ENCODE data around the gene GRAMD2B.
A peak's percentile ranks its signal among the peaks of the same experiment; 100 is the strongest.
"Not testable (repeated sequence)": the region's sequence is repeated elsewhere in the genome, so short reads cannot be mapped to it uniquely, and the experiment has no call there.

GRAMD2B gene

DNA sequence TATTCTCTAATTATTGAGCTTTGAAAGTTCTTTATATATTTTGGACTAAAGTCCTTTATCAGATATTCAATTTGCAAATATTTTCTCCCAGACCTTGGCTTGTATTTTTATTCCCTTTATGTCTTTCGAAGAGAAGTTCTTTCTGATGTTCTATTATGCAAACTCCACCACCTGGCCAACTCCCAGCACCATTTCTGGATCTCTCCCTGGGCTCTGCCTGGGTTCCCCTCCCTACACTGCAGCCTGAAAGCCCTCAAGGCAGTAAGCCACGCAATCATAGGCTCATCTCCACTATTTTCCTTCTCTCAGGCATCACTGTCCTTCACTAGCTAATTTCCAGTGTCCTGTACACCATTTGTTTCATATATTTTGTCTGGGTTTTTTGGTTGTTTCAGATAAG, 76.1 kb downstream of the GRAMD2B start:
- no peak for DNase-seq
- in situ Hi-C loops (cut with MboI; ENCODE audit: low pct_unique_long_range_greater_than_20kb, low sequenced_read_pairs): no loop called here

DNA sequence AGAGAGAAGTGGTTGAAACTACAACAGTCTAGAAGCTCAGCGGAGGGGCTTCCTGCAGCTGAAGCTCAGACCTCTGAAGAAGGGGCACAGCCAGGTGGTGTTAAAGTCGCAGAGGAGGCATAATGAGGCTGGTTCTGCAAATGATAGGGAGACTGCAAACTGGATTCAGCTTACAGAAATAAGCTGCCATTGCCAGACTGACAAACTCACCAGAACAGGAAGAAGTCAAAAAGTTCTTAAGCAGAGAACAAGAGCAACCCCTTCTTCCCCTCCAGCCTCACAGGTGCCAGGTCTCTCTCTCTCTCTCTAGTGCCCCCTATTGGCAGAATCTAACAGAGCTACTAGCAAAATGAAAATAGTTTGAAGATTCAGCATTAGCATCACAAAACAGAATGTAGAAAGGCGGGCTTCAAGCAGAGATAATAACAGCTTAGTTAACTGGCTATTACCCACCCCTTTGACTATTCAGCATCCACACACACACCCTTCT, 76.7 kb downstream of the GRAMD2B start:
- peak; percentile 63 for DNase-seq
- in situ Hi-C loops (cut with MboI; ENCODE audit: low pct_unique_long_range_greater_than_20kb, low sequenced_read_pairs): no loop called here

DNA sequence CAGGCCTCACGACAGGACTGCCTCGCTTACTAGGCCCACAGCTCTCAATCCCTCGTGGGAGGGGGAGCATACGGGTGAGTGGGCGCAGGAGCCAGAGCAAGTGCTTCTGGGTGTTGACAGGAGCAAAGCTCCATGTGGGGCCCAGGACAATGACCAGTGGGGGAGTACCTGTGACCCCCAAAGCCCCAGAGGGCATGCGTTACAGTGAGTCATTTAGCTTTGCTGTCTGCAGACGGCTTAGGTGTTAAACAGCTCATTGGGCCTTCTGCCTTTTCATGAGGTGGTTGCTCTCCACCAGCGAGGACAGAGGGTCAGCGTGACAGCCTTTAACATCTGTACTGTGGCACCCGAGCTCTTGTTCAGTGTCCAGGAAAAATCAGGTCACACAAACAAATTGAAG, 78.2 kb downstream of the GRAMD2B start:
- no peak for DNase-seq
- in situ Hi-C loops (cut with MboI; ENCODE audit: low pct_unique_long_range_greater_than_20kb, low sequenced_read_pairs): no loop called here

- DNase-seq: no peak
- in situ Hi-C loops (cut with MboI; ENCODE audit: low pct_unique_long_range_greater_than_20kb, low sequenced_read_pairs): no loop called here
Measured at GRCh38 chr5:126503602-126504104, 80.4 kb downstream of the GRAMD2B start.

- in situ Hi-C loops (cut with MboI; ENCODE audit: low pct_unique_long_range_greater_than_20kb, low sequenced_read_pairs): no loop called here
- DNase-seq: no peak
Measured at GRCh38 chr5:126506079-126506478, 82.9 kb downstream of the GRAMD2B start.

GRCh38 chr5:126508251-126508961, 85.2 kb downstream of the GRAMD2B start:
- in situ Hi-C loops (cut with MboI; ENCODE audit: low pct_unique_long_range_greater_than_20kb, low sequenced_read_pairs): no loop called here
- peak; percentile 18 for DNase-seq

GRCh38 chr5:126508962-126509279, 85.7 kb downstream of the GRAMD2B start:
- in situ Hi-C loops (cut with MboI; ENCODE audit: low pct_unique_long_range_greater_than_20kb, low sequenced_read_pairs): no loop called here
- peak; percentile 25 for DNase-seq

- no peak for DNase-seq
- in situ Hi-C loops (cut with MboI; ENCODE audit: low pct_unique_long_range_greater_than_20kb, low sequenced_read_pairs): no loop called here
Measured at GRCh38 chr5:126509339-126509738, 86.1 kb downstream of the GRAMD2B start.

DNA sequence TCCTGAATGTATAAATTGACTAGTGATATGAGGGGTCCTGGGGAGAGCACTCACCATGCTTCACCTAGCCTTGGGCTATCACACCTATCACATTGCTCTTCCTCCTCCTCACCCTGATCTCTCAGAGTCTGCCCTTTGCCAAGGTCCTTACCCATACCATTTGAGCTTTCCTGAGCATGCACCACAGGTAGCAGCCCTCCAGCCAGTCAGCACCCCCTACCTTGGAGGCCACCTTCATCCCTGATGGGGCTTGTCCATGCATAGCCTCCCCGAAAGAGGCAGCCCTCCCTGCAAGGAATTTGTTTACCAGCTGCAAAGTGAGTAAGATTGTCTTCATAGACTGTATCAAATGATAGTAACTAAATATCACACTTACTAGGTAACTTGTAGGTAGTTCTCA, 88.8 kb downstream of the GRAMD2B start:
- in situ Hi-C loops (cut with MboI; ENCODE audit: low pct_unique_long_range_greater_than_20kb, low sequenced_read_pairs): no loop called here
- no peak for DNase-seq

DNA sequence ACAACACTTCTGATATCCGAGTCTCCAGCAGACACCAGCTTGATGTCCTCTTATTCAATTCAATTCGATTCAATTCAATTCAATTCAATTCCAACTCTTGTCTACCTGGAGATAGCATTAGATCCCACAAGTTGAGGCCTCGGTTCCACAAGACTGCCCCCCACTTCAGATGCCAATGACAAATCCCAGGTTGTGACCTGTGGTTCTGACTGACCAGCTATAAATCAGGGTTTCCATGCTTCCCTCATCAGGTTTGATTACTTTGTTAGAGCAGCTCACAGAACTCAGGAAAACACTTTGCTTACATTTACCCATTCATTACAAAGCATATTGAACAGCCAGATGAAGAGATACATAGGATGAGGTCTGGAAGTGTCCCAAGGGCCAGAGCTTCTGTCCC, 89.2 kb downstream of the GRAMD2B start:
- no peak for DNase-seq
- in situ Hi-C loops (cut with MboI; ENCODE audit: low pct_unique_long_range_greater_than_20kb, low sequenced_read_pairs): no loop called here

GRCh38 chr5:126513302-126513701, 90.1 kb downstream of the GRAMD2B start:
- in situ Hi-C loops (cut with MboI; ENCODE audit: low pct_unique_long_range_greater_than_20kb, low sequenced_read_pairs): no loop called here

GRCh38 chr5:126513703-126514102, 90.5 kb downstream of the GRAMD2B start:
- in situ Hi-C loops (cut with MboI; ENCODE audit: low pct_unique_long_range_greater_than_20kb, low sequenced_read_pairs): no loop called here
- no peak for DNase-seq

More at GRCh38 chr5:126513302-126513701, 90.1 kb downstream of the GRAMD2B start:
- no peak for DNase-seq

DNA sequence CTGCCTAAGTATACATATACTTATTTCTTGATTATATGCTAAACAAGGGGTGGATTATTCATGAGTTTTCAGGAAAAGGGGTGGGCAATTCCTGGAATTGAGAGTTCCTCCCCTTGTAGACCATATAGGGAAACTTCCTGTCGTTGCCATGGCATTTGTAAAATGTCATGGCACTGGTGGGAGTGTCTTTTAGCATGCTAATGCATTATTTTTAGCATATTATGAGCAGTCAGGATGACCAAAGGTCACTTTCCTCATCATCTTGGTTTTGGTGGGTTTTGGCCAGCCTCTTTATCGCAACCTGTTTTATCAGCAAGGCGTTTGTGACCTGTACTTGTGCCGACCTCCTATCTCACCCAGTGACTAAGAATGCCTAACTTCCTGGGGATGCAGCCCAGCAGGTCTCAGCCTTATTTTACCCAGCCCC, 90.9 kb downstream of the GRAMD2B start:
- DNase-seq: no peak
- in situ Hi-C loops (cut with MboI; ENCODE audit: low pct_unique_long_range_greater_than_20kb, low sequenced_read_pairs): no loop called here

DNA sequence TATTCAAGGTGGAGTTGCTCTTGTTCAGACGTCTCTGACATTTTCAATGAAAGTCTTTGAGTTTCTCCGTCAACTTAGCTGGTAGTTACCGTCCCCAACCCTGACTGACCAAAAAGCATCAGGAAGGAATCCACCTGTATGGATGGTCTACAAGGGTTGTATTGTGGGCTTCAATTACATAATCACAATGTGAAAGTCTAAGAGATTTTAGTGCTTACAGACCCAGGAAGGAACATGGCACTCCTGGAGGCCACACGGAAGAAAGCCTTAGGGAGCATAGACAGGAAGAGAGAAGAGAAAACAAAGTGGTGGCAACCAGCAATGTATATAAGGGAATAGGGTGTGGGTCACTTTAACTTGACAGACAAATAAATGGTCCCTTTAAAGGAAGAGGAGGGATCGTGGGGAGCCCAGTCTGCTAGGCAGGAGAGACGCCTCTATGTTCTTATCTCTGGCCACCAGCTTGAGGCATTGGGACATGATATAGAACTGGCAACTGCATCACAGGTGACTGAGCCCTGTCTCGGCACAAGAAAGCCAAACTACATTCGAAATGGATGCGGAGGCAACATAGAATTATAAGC, 91.4 kb downstream of the GRAMD2B start:
- in situ Hi-C loops (cut with MboI; ENCODE audit: low pct_unique_long_range_greater_than_20kb, low sequenced_read_pairs): no loop called here
- DNase-seq: no peak

- in situ Hi-C loops (cut with MboI; ENCODE audit: low pct_unique_long_range_greater_than_20kb, low sequenced_read_pairs): no loop called here
Measured at GRCh38 chr5:126515337-126515736, 92.1 kb downstream of the GRAMD2B start.

DNA sequence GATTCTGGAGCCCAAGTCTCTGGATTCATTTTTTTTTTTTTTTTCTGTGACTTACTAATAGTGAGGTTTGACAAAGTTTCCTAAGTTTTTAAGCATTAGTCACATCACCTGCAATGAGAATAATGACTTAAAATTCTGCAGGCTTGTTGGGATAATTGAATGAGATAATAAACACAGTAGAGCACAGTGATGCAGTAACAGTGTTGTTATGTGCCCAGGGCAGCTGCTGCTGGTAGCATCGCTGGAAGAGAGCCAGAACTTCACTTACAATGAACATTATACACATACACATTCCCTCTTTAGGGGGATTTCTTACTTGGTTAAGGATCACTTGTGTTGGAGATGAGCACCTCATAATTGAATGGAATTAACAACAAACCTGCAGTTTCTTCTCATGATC, 92.9 kb downstream of the GRAMD2B start:
- no peak for DNase-seq
- in situ Hi-C loops (cut with MboI; ENCODE audit: low pct_unique_long_range_greater_than_20kb, low sequenced_read_pairs): no loop called here

More at GRCh38 chr5:126515337-126515736, 92.1 kb downstream of the GRAMD2B start:
- no peak for DNase-seq

- in situ Hi-C loops (cut with MboI; ENCODE audit: low pct_unique_long_range_greater_than_20kb, low sequenced_read_pairs): no loop called here
- DNase-seq: no peak
Measured at GRCh38 chr5:126516852-126517251, 93.6 kb downstream of the GRAMD2B start.

DNA sequence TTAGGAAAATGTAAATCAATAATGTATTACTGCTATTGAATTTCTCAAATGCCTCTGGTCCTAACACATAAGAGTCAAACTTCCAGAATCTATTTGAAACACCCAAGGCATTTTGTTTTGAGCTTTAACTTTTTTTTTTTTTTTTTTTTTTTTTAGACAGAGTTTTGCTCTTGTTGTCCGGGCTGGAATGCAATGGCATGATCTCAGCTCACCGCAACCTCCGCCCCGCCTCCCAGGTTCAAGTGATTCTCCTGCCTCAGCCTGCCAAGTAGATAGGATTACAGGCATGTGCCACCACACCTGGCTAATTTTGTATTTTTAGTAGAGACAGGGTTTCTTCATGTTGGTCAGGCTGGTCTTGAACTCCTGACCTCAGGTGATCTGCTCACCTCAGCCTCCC, 96.0 kb downstream of the GRAMD2B start:
- in situ Hi-C loops (cut with MboI; ENCODE audit: low pct_unique_long_range_greater_than_20kb, low sequenced_read_pairs); DNase-seq: not testable (repeated sequence)

GRCh38 chr5:126519637-126520592, 96.7 kb downstream of the GRAMD2B start:
- DNase-seq: peak; percentile 8
- in situ Hi-C loops (cut with MboI; ENCODE audit: low pct_unique_long_range_greater_than_20kb, low sequenced_read_pairs): no loop called here

GRCh38 chr5:126520593-126520953, 97.4 kb downstream of the GRAMD2B start:
- no peak for DNase-seq
- in situ Hi-C loops (cut with MboI; ENCODE audit: low pct_unique_long_range_greater_than_20kb, low sequenced_read_pairs): no loop called here
